Mucosa of descending colon (tissue), 3 donors: ENCODE data around the gene MSL3. TPM values are rescaled to one million over a fixed set of nuclear protein-coding genes. Genes with fewer than 3 reads are reported as not detected.

ENCODE experiments used
- ATAC-seq: fragments of 200-7000 bp; cut with Tn5 transposase; one replicate; pipeline ENCODE4 v1.9.1; 2020; ENCODE audit warnings: mild to moderate bottlenecking, moderate library complexity
- DNase-seq, 3 donors: peaks; one replicate each; pipeline ENCODE4 v3.0.0-alpha.2; 2020
- H3K36me3 ChIP-seq: fragments of 200-600 bp; one replicate; pipeline ENCODE4 v1.8.0; 2021; ENCODE audit warnings: low read depth, mild to moderate bottlenecking
- H3K4me1 ChIP-seq: fragments of 200-600 bp; one replicate; pipeline ENCODE4 v1.8.0; 2021; ENCODE audit warnings: low read depth, mild to moderate bottlenecking
- H3K4me3 ChIP-seq: fragments of 200-600 bp; one replicate; pipeline ENCODE4 v1.8.0; 2021; ENCODE audit warnings: mild to moderate bottlenecking
- H3K9me3 ChIP-seq: fragments of 200-600 bp; one replicate; pipeline ENCODE4 v1.8.0; 2021; ENCODE audit warnings: mild to moderate bottlenecking
- CTCF ChIP-seq: fragments of 200-600 bp; IDR thresholded peaks from one replicate; pipeline ENCODE4 v1.8.0; 2022; ENCODE audit warnings: antibody characterized with exemption, mild to moderate bottlenecking
- intact Hi-C, 2 donors: fragments of 100-400 bp; cut with DNase I in 1 of 2; cut with micrococcal nuclease in 1 of 2; formaldehyde crosslinking; loops; one replicate each; pipeline versions ENCODE4 v1.11.0 to v1.11.1; 2022; cut with DNase I, micrococcal nuclease
- total RNA-seq, 3 donors: library from RNA; stranded (reverse); fragmentation: NEBNext Ultra II Directional in 2 of 3; extraction: Animal tissue kit (Norgen Biotek cat#: 25700) in 2 of 3; gene quantifications; one replicate each; pipeline versions ENCODE4 v1.2.1 to v1.2.4, GENCODE V29; 2021 to 2023
- donor health status: DM: no; HTN: no; CAD: no; lungs with moderate emphysema.
- donor health status: DM: no; HTN: no; CAD: no.
- donor health status: DM: no; HTN: yes; CAD: no.

MSL3 gene
- total RNA-seq, 3 donors from 2014 or later, result 17.2 to 25.3 (median 19.5) TPM

- Histone ChIP-seq H3K4me3 (no peak overlapping the region), H3K4me1 (no peaks in the 10 kb centered on the region), H3K36me3 (no peaks in the 10 kb centered on the region), H3K9me3 (no peaks in the 10 kb centered on the region)
- DNase-seq (no peak), ATAC-seq (no peak)
- intact Hi-C loops, result no loop called here
- no peak for TF ChIP-seq CTCF
Observed at GRCh38 chrX:11813341-11813740, 55.3 kb downstream of the MSL3 start.

Other genes with a start within 250 kb of the MSL3 start
- gene ARHGAP6, start 92.3 kb upstream of the MSL3 start, total RNA-seq, result 10 to 100 TPM in 1 of 3 donors, 1 to 10 TPM in 2; 2.2 to 41.5 (median 4.4) TPM